ENCODE data around the gene PROS1. TPM values are rescaled to one million over a fixed set of nuclear protein-coding genes. Genes with fewer than 3 reads are reported as not detected.
"Not testable (repeated sequence)": the region's sequence is repeated elsewhere in the genome, so short reads cannot be mapped to it uniquely, and the experiment has no call there.

Gene PROS1
- total RNA-seq, 1 donor from 2014 or later: 19.8 TPM

DNA sequence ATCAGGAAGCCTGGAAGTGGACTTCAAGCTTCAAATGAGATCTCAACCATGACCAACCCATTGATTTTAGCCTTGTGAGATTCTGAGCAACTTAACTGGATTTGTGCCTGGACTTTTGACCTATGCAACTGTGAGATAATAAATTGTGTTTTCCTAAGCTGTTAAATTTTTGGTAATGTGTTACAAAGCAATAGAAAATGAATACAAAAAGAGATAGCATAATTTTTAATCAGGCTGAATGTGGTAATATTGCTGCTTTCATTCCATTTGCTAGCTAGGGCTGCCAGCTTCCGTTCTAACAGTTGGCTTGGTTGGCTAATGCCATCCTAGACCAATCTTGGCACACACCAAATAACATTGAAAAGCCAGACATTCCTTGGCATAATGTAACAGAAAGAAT lies 12.2 kb downstream of the PROS1 start:
- Mint-ChIP-seq H3K27ac (ENCODE audit: unreplicated experiment) (no peak overlapping the region), H3K4me1 (ENCODE audit: unreplicated experiment) (no peaks in the 10 kb centered on the region), H3K9me3 (ENCODE audit: unreplicated experiment) (peaks cover 11% of the 10 kb centered on the region), H3K27me3 (ENCODE audit: unreplicated experiment) (peaks cover 2% of the 10 kb centered on the region), H3K4me3 (ENCODE audit: unreplicated experiment) (no peak overlapping the region), H3K36me3 (ENCODE audit: low read depth, unreplicated experiment) (peaks cover 7% of the 10 kb centered on the region)
- DNase-seq (ENCODE audit: low spot score): no peak
- TF ChIP-seq CTCF (IDR thresholded peaks at IDR 0.05; ENCODE audit: unreplicated experiment): no peak

DNA sequence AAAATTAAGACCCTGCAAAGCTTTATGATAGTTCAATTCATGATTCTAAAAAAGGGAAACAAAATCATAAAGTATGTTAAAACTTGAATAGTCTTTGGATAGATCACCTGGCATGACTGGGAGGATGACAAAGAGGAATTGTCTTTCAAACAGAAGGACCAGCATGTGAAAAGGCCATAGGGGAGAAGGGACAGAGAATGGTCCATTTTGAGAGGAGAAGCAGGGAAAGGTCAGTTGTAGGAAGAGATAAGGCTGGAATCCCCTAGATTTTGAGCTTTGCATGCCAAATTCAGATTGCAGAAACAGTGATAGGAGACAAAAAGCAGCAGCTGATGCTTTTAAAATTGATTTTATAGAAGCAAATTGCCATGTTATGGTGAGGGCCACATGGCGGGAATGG lies 12.7 kb downstream of the PROS1 start:
- TF ChIP-seq CTCF (IDR thresholded peaks at IDR 0.05; ENCODE audit: unreplicated experiment): no peak
- no peak for DNase-seq (ENCODE audit: low spot score)
- no peak overlapping the region for H3K27ac Mint-ChIP-seq (ENCODE audit: unreplicated experiment)
- H3K27me3 Mint-ChIP-seq (ENCODE audit: unreplicated experiment): peaks cover 3% of the 10 kb centered on the region
- H3K4me1 Mint-ChIP-seq (ENCODE audit: unreplicated experiment): no peaks in the 10 kb centered on the region
- H3K36me3 Mint-ChIP-seq (ENCODE audit: low read depth, unreplicated experiment): peaks cover 9% of the 10 kb centered on the region
- peaks cover 11% of the 10 kb centered on the region for H3K9me3 Mint-ChIP-seq (ENCODE audit: unreplicated experiment)
- H3K4me3 Mint-ChIP-seq (ENCODE audit: unreplicated experiment): no peak overlapping the region

DNA sequence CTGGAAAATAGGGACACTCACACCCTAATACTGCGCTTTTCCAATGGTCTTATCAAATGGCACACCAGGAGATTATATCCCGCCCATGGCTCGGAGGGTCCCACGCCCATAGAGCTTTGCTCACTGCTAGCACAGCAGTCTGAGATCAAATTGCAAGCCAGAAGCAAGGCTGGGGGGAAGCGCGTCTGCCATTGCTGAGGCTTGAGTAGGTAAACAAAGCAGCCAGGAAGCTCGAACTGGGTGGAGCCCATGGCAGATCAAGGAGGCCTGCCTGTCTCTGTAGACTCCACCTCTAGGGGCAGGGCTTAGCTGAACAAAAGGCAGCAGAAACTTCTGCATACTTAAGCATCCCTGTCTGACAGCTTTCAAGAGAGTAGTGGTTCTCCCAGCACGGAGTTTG lies 23.7 kb downstream of the PROS1 start:
- not testable (repeated sequence) for H3K9me3 Mint-ChIP-seq (ENCODE audit: unreplicated experiment)

DNA sequence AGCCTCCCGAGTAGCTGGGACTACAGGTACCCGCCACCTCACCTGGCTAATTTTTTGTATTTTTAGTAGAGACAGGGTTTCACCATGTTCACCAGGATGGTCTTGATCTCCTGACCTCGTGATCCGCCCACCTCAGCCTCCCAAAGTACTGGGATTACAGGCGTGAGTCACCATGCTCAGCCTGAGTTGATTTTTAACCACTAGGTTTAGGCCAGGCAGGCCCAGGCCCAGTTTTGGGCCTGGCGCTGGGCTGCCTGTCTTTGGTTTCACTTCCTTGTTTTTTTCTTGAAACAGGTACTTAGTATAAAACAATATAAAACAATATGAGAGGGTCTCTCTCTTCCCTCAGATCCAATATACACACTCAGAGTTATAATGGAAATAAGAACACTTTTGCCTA lies 36.2 kb downstream of the PROS1 start:
- not testable (repeated sequence) for H3K4me1 Mint-ChIP-seq (ENCODE audit: unreplicated experiment); DNase-seq (ENCODE audit: low spot score); H3K9me3 Mint-ChIP-seq (ENCODE audit: unreplicated experiment); H3K27me3 Mint-ChIP-seq (ENCODE audit: unreplicated experiment); H3K4me3 Mint-ChIP-seq (ENCODE audit: unreplicated experiment); H3K27ac Mint-ChIP-seq (ENCODE audit: unreplicated experiment); H3K36me3 Mint-ChIP-seq (ENCODE audit: low read depth, unreplicated experiment)

More for the DNA sequence above, 23.7 kb downstream of the PROS1 start:
- H3K27me3 Mint-ChIP-seq (ENCODE audit: unreplicated experiment); H3K4me3 Mint-ChIP-seq (ENCODE audit: unreplicated experiment); H3K27ac Mint-ChIP-seq (ENCODE audit: unreplicated experiment); H3K4me1 Mint-ChIP-seq (ENCODE audit: unreplicated experiment); DNase-seq (ENCODE audit: low spot score): not testable (repeated sequence)
- H3K36me3 Mint-ChIP-seq (ENCODE audit: low read depth, unreplicated experiment): peaks cover 11% of the 10 kb centered on the region

DNA sequence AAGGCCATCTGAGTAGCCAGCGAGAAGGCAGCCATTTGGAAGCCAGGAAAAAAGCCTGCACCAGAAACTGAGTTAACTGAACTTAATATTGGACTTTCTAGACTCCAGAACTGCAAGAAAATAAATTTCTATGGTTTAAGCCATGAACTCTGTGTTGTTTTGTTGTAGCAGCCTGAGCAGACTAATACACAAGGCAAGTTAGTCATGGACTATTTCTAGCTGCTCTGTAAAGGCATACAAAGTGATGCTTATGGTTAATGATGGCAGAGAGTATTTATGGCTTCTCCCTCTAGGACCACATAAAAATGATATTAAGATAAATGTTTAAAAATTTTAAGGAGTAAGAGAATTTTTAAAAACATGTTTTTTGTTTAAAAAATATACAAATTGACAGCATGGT lies 37.1 kb downstream of the PROS1 start:
- Mint-ChIP-seq H3K36me3 (ENCODE audit: low read depth, unreplicated experiment) (peaks cover 5% of the 10 kb centered on the region), H3K4me1 (ENCODE audit: unreplicated experiment) (no peaks in the 10 kb centered on the region), H3K4me3 (ENCODE audit: unreplicated experiment) (no peak overlapping the region), H3K9me3 (ENCODE audit: unreplicated experiment) (peaks cover 4% of the 10 kb centered on the region), H3K27me3 (ENCODE audit: unreplicated experiment) (no peaks in the 10 kb centered on the region), H3K27ac (ENCODE audit: unreplicated experiment) (no peak overlapping the region)
- no peak for TF ChIP-seq CTCF (IDR thresholded peaks at IDR 0.05; ENCODE audit: unreplicated experiment)
- DNase-seq (ENCODE audit: low spot score): no peak

GRCh38 chr3:93934366-93935046 lies 39.2 kb downstream of the PROS1 start:
- Mint-ChIP-seq H3K27me3 (ENCODE audit: unreplicated experiment) (no peaks in the 10 kb centered on the region), H3K4me3 (ENCODE audit: unreplicated experiment) (no peak overlapping the region), H3K27ac (ENCODE audit: unreplicated experiment) (no peak overlapping the region), H3K9me3 (ENCODE audit: unreplicated experiment) (peaks cover 4% of the 10 kb centered on the region), H3K4me1 (ENCODE audit: unreplicated experiment) (no peaks in the 10 kb centered on the region), H3K36me3 (ENCODE audit: low read depth, unreplicated experiment) (peaks cover 5% of the 10 kb centered on the region)
- no peak for DNase-seq (ENCODE audit: low spot score)
- no peak for TF ChIP-seq CTCF (IDR thresholded peaks at IDR 0.05; ENCODE audit: unreplicated experiment)
